ENCODE measurements around the gene TPCN1. TPM values are rescaled to one million over a fixed set of nuclear protein-coding genes. Genes with fewer than 3 reads are reported as not detected.

TPCN1 gene
- total RNA-seq, 1 experiment from 2014 or later, result 19.0 TPM

DNA sequence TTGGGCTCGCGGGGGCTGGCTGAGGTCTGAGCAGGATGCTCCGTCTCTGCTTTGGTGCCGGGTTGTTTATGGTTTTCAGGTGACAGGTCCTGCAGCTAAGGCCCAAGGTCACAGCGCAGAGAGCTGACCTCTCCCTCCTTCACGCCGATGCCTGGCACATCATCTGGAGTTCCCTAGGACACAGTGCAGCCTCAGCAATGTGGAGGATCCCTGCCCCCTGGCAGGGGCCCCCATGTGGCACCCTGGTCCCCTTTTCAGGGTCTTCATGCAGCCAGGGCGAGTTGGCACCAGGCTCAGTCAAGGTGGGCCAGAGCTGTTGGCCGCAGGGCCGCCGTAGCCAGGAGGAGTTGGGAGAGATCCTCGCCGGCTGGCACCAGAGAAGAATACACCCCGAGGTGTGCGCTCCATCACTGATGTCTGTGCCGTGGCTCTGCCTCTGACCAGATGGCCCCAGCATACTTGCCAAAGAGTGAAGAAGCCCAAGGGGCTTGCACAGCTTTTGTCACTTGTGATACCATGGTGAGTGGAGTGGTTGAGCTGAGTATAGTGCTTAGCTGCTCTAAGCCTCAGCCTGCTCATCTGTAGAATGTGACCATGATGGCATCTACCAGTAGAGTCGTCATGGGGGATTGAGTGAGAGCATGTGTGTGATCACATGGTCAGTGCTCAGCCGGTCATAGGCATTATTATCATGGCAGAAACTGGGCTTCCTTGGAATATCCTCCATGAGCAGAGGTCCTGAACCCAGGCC, 11.0 kb downstream of the TPCN1 start:
- BruUV-seq (replicated peaks), result no TSS peak
- POLR2A ChIA-PET (ENCODE audit: unreplicated experiment), result no interaction called here

DNA sequence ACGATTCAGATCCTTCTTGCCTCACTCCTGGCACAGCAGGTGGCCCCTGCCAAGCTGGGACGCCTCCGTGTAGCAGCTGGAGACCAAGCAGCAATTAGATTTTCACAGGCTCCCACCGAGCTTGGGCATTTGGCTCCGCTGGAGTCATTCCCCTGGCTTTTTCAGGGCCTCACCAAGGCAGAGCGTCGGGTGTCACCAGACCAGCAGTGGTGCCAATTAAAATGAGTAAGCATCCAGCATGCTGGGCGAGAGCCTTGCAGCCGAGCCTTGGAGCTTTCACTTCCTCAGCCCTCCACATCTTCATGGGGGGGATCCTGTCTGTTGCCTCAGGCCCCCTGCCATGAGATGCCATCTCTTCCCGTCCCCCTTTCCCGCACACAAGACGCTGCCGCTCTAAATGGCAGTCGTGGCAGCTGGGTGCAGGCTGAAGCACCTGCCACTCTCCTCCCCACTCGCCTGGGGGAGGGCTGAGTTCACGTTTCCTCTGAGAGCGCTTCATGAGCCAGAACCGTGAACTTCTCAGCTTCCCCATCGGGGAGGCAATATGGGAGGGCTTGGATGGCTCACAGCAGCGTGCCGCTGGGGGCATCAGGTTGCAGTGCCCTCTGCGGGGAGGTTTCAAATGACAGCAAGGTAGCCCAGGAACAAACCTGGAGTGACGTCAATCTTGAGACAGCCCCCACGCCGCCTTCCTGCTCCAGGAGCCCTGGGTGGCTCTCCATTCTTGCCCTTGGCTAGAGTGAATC, 11.7 kb downstream of the TPCN1 start:
- no TSS peak for BruUV-seq (replicated peaks)
- intact Hi-C loops (cut with micrococcal nuclease), result no loop called here
- Histone ChIP-seq H3K4me2 (ENCODE audit: low read length) (no peak overlapping the region), H4K20me1 (ENCODE audit: low read length) (no peaks in the 10 kb centered on the region), H3K27me3 (ENCODE audit: low read length) (no peaks in the 10 kb centered on the region), H3K9me3 (ENCODE audit: low read length) (no peaks in the 10 kb centered on the region), H3F3A (ENCODE audit: low read length, unreplicated experiment) (no peaks in the 10 kb centered on the region), H3K9me2 (replicated peaks; ENCODE audit: low read length) (no peaks in the 10 kb centered on the region), H3K4me3 (ENCODE audit: low read length) (no peak overlapping the region), H2AFZ (ENCODE audit: low read length) (no peak overlapping the region), H3K36me3 (ENCODE audit: low read depth, low read length) (peaks cover 10% of the 10 kb centered on the region), H3K27ac (ENCODE audit: low read length) (no peak overlapping the region), H3K4me1 (ENCODE audit: insufficient read depth, low read length) (no peaks in the 10 kb centered on the region), H3K79me2 (ENCODE audit: low read length) (no peaks in the 10 kb centered on the region), H3K9ac (ENCODE audit: low read length) (no peak overlapping the region)
- ATAC-seq, result no peak
- no peak for TF ChIP-seq EZH2 (IDR thresholded peaks at IDR 0.05; ENCODE audit: low read length, unreplicated experiment)
- TF ChIP-seq, protein P1, sequence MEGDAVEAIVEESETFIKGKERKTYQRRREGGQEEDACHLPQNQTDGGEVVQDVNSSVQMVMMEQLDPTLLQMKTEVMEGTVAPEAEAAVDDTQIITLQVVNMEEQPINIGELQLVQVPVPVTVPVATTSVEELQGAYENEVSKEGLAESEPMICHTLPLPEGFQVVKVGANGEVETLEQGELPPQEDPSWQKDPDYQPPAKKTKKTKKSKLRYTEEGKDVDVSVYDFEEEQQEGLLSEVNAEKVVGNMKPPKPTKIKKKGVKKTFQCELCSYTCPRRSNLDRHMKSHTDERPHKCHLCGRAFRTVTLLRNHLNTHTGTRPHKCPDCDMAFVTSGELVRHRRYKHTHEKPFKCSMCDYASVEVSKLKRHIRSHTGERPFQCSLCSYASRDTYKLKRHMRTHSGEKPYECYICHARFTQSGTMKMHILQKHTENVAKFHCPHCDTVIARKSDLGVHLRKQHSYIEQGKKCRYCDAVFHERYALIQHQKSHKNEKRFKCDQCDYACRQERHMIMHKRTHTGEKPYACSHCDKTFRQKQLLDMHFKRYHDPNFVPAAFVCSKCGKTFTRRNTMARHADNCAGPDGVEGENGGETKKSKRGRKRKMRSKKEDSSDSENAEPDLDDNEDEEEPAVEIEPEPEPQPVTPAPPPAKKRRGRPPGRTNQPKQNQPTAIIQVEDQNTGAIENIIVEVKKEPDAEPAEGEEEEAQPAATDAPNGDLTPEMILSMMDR (conservative IDR thresholded peaks at IDR 0.05; ENCODE audit: low read depth, low read length), result no peak
- no peak for TF ChIP-seq EZH2phosphoT487 (IDR thresholded peaks at IDR 0.05; ENCODE audit: borderline replicate concordance, low read length)
- ChIA-PET CTCF (no interaction called here), POLR2A (ENCODE audit: unreplicated experiment) (no interaction called here)
- no peak for DNase-seq

More for the DNA sequence above, 11.0 kb downstream of the TPCN1 start:
- no peak overlapping the region for H3K4me3 ChIP-seq (ENCODE audit: low read length)
- H3K4me2 ChIP-seq (ENCODE audit: low read length), result no peak overlapping the region
- H3F3A ChIP-seq (ENCODE audit: low read length, unreplicated experiment), result no peaks in the 10 kb centered on the region
- TF ChIP-seq EZH2phosphoT487 (IDR thresholded peaks at IDR 0.05; ENCODE audit: borderline replicate concordance, low read length), result no peak
- no peak for TF ChIP-seq EZH2 (IDR thresholded peaks at IDR 0.05; ENCODE audit: low read length, unreplicated experiment)
- TF ChIP-seq, protein P1 (conservative IDR thresholded peaks at IDR 0.05; ENCODE audit: low read depth, low read length), result no peak
- ATAC-seq, result no peak
- no peaks in the 10 kb centered on the region for H3K27me3 ChIP-seq (ENCODE audit: low read length)
- no peaks in the 10 kb centered on the region for H3K9me3 ChIP-seq (ENCODE audit: low read length)
- H2AFZ ChIP-seq (ENCODE audit: low read length), result no peak overlapping the region
- no peak overlapping the region for H3K9ac ChIP-seq (ENCODE audit: low read length)
- no peak overlapping the region for H3K27ac ChIP-seq (ENCODE audit: low read length)
- CTCF ChIA-PET, result no interaction called here
- H3K79me2 ChIP-seq (ENCODE audit: low read length), result no peaks in the 10 kb centered on the region
- DNase-seq, result no peak
- peaks cover 10% of the 10 kb centered on the region for H3K36me3 ChIP-seq (ENCODE audit: low read depth, low read length)
- intact Hi-C loops (cut with micrococcal nuclease), result no loop called here
- H3K4me1 ChIP-seq (ENCODE audit: insufficient read depth, low read length), result no peaks in the 10 kb centered on the region
- H3K9me2 ChIP-seq (replicated peaks; ENCODE audit: low read length), result no peaks in the 10 kb centered on the region
- no peaks in the 10 kb centered on the region for H4K20me1 ChIP-seq (ENCODE audit: low read length)

DNA sequence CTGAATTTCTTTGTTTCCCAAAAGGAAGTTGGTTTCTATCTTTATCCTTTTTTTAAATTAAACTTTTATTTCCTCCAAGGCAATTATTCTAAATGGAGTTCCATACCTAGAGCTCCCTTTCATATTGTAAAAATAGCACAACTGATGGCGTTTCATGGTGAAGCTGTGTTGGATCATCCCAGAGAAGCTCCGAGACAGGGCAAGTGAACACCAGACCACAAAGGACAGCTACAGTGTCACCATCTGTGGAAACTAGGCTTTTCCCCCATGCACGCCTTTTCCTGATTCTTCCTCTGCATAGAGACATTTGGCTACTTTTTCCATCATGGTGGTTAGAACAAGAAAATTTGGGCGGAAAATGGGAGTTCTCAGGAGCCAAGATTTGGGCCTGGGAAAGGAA, 12.7 kb downstream of the TPCN1 start:
- DNase-seq, result no peak
- Histone ChIP-seq H3K4me3 (ENCODE audit: low read length) (no peak overlapping the region), H3K79me2 (ENCODE audit: low read length) (no peaks in the 10 kb centered on the region), H3K9me2 (replicated peaks; ENCODE audit: low read length) (no peaks in the 10 kb centered on the region), H3K4me1 (ENCODE audit: insufficient read depth, low read length) (no peaks in the 10 kb centered on the region), H3K9me3 (ENCODE audit: low read length) (no peaks in the 10 kb centered on the region), H3K27ac (ENCODE audit: low read length) (no peak overlapping the region), H3F3A (ENCODE audit: low read length, unreplicated experiment) (no peaks in the 10 kb centered on the region), H4K20me1 (ENCODE audit: low read length) (no peaks in the 10 kb centered on the region), H3K36me3 (ENCODE audit: low read depth, low read length) (peaks cover 10% of the 10 kb centered on the region), H3K9ac (ENCODE audit: low read length) (no peak overlapping the region), H2AFZ (ENCODE audit: low read length) (no peak overlapping the region), H3K27me3 (ENCODE audit: low read length) (no peaks in the 10 kb centered on the region), H3K4me2 (ENCODE audit: low read length) (no peak overlapping the region)
- ChIA-PET POLR2A (ENCODE audit: unreplicated experiment) (no interaction called here), CTCF (no interaction called here)
- intact Hi-C loops (cut with micrococcal nuclease), result no loop called here
- BruUV-seq (replicated peaks), result no TSS peak
- ATAC-seq, result no peak
- TF ChIP-seq EZH2 (IDR thresholded peaks at IDR 0.05; ENCODE audit: low read length, unreplicated experiment), result no peak
- TF ChIP-seq, protein P1 (conservative IDR thresholded peaks at IDR 0.05; ENCODE audit: low read depth, low read length), result no peak
- TF ChIP-seq EZH2phosphoT487 (IDR thresholded peaks at IDR 0.05; ENCODE audit: borderline replicate concordance, low read length), result no peak

Measured in PC-3 (cell line).